Non-pigmented ciliary epithelial cell (primary cell): ENCODE results near the gene PNN.
"Not testable (repeated sequence)": the region's sequence is repeated elsewhere in the genome, so short reads cannot be mapped to it uniquely, and the experiment has no call there.

Source experiments
- DNase-seq: peaks from one replicate; pipeline ENCODE4 v3.0.0-alpha.2; 2010; ENCODE audit warnings: low read depth

The PNN gene

GRCh38 chr14:39229601-39230110 lies 54.6 kb downstream of the PNN start:
- DNase-seq: no peak

- DNase-seq: no peak
Observed at GRCh38 chr14:39230416-39231035, 55.5 kb downstream of the PNN start.

GRCh38 chr14:39231751-39232553 lies 56.9 kb downstream of the PNN start:
- not testable (repeated sequence) for DNase-seq
